GM19240 (cell line): ENCODE measurements around the gene ENTHD1.
"Not testable (repeated sequence)": the region's sequence is repeated elsewhere in the genome, so short reads cannot be mapped to it uniquely, and the experiment has no call there.

Experiments
- DNase-seq: peaks from one replicate; pipeline ENCODE4 v3.0.0; 2011; ENCODE audit warnings: low spot score; ENCODE audit not compliant: insufficient read length

ENTHD1 gene

GRCh38 chr22:39925273-39925672 is 31.7 kb upstream of the ENTHD1 start:
- no peak for DNase-seq

GRCh38 chr22:39924286-39924685 is 30.7 kb upstream of the ENTHD1 start:
- no peak for DNase-seq

DNA sequence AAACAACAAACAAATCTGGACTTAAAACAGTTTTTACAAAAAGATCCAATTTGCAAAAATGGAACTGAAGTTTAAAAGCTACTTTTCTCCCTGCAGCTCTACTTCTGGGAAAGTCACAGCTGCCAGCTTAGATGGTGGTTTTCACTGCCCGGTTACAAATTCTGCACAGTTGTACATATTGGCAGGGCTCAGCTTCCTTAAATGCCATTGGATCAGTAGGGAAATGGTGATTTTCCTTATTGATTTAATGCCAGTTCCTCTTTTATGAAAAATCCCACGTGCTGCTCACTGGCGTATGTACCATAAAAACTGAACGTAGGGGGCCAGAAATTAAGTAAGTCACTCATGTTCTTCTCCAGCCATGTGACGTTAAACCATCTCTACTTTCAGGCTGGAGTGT is 30.1 kb upstream of the ENTHD1 start:
- DNase-seq: no peak

DNA sequence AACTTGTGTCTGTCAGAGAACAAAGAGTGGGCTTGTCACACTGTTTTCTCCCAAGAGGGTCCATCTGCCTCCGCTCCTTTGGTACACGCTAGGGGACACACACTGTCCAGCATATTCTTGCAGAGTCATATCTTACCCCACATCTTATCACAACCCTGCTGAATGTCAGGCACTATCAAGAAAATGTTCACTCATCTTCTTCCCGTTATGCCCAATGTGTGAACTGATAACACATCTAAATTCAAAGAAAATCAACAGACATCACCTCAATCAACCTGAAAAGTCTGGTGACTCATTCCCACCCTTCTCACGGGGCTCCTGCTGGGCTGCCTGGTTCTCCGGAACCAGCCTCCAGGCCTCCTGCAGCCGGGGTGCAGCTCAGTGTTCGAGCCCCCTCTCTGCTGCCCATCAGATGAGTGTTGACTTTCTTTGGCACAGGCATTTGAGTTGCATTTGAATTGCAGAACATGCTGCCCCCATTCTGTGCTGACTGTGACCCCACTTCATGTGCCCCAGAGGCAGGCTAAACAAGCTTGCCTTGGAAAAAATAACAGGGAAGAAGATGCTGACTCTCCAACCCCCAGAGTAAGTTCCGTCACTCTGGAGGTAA is 26.7 kb upstream of the ENTHD1 start:
- DNase-seq: no peak

- no peak for DNase-seq
Measured at GRCh38 chr22:39917776-39918495, 24.4 kb upstream of the ENTHD1 start.

DNA sequence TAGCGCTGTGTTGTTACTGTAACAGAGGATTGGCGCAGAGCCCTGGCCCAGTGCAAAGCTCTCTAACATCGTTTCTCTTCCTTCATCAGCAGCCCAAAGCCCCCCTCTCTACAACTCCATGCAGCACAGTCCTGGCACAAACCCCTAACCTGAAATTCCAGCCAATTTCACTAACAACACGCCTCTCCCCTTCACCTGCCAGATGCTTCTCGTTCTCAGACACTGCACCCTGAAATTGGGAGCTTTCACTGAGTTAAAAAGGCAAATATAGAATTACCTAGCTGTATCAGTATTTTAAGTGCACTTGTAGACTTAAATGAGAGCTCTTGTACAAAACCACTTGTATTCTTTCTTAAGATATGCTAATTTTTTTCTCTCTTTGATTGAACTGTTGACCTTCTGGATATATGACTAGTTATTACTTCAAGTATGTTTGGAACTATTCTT is 23.7 kb upstream of the ENTHD1 start:
- no peak for DNase-seq

DNA sequence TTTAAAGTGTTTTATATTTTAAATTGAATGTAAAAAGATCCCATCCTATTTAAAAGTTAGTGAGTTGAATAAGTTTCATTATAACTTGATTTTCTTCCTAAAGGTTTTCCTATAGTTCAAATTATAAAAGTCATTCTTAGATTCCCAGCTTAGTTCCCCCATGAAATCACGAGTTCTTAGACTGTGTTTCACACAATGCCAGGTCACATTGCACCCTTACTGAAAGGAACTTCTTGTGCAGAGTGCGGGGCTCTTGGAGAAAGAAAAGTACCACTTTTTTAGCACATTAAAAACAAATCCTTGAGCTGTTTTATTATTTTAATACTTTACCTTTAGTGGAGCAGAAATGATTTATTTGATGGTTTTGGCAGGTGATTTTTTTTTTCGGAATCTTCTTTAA is 22.9 kb upstream of the ENTHD1 start:
- no peak for DNase-seq

- no peak for DNase-seq
Measured at GRCh38 chr22:39915295-39915726, 21.8 kb upstream of the ENTHD1 start.

GRCh38 chr22:39914584-39914983 is 21.0 kb upstream of the ENTHD1 start:
- DNase-seq: no peak

DNA sequence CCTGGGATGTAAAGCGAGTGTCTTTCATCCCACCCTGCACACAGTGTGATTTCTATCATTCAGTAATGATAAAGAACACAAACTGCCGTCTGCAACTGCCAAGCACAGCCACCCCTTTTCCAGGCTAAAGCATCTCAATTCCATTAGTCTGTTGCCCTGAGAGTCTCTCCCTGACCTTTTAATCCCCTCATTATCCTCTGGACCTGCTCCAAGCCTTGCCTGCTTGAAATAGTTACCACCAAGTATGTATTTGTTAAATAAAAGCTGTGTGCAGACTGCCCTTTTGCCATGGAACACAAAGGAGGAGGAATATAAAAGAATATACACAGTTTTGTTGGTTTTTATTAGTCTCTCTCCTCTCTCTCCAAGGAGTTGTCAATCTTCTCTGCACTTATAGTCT is 20.3 kb upstream of the ENTHD1 start:
- no peak for DNase-seq

DNA sequence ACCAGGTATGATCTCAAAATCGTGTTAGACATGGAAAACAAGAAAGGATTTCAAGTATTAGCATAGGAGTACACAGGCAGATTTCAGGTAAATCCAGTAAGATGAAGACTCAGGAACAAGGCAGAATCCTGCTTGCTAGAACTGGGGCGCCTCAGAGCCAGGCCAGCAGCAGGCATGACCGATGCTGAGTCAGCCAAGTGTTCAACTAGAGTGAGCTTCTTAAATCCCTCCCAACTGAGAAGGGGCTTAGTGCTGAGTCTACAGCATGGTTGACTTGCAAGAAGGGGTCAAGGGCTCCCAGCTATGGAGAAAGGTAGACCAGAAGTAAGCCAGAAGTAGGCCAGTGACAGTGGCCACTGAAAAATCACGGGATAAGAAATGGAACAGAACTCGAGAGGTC is 19.8 kb upstream of the ENTHD1 start:
- no peak for DNase-seq

GRCh38 chr22:39910876-39911613 is 17.5 kb upstream of the ENTHD1 start:
- DNase-seq: no peak

- DNase-seq: no peak
Measured at GRCh38 chr22:39908737-39909136, 15.2 kb upstream of the ENTHD1 start.

GRCh38 chr22:39908136-39908535 is 14.6 kb upstream of the ENTHD1 start:
- no peak for DNase-seq

- DNase-seq: no peak
Measured at GRCh38 chr22:39907605-39908097, 14.1 kb upstream of the ENTHD1 start.

GRCh38 chr22:39907047-39907446 is 13.5 kb upstream of the ENTHD1 start:
- DNase-seq: no peak

- DNase-seq: no peak
Measured at GRCh38 chr22:39906207-39906606, 12.6 kb upstream of the ENTHD1 start.

GRCh38 chr22:39905687-39906086 is 12.1 kb upstream of the ENTHD1 start:
- no peak for DNase-seq

- no peak for DNase-seq
Measured at GRCh38 chr22:39904862-39905261, 11.3 kb upstream of the ENTHD1 start.

DNA sequence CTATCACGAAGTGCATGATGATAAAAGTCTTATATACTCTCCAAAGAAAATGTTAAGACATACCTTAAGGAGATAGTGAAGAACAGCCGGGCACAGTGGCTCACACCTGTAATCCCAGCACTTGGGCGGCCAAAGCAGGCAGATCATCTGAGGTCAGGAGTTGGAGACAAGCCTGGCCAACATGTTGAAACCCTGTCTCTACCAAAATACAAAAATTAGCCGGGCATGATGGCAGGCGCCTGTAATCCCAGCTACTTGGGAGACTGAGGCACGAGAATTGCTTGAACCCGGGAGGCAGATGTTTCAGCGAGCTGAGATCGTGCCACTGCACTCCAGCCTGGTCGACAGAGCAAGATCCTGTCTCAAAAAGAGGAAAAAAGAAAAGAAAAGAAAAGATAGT is 10.5 kb upstream of the ENTHD1 start:
- not testable (repeated sequence) for DNase-seq

GRCh38 chr22:39901565-39902146 is 8.1 kb upstream of the ENTHD1 start:
- no peak for DNase-seq
